ENCODE data around the gene IFIH1.

The IFIH1 gene

GRCh38 chr2:162230761-162231160 lies 87.7 kb downstream of the IFIH1 start:
- intact Hi-C loops (cut with DNase I; ENCODE audit: low total_unique reads): no loop called here
- no peak for TF ChIP-seq CTCF (IDR thresholded peaks at IDR 0.05)

GRCh38 chr2:162226836-162227235 lies 91.6 kb downstream of the IFIH1 start:
- Histone ChIP-seq H3K4me3 (no peak overlapping the region), H3K27me3 (no peaks in the 10 kb centered on the region), H3K27ac (no peak overlapping the region), H3K36me3 (no peaks in the 10 kb centered on the region), H3K4me1 (no peaks in the 10 kb centered on the region), H3K9me3 (no peaks in the 10 kb centered on the region)
- intact Hi-C loops (cut with DNase I; ENCODE audit: low total_unique reads): no loop called here
- no peak for DNase-seq
- no peak for TF ChIP-seq CTCF (IDR thresholded peaks at IDR 0.05)

More at GRCh38 chr2:162230761-162231160, 87.7 kb downstream of the IFIH1 start:
- H3K27me3 ChIP-seq: no peaks in the 10 kb centered on the region
- H3K4me1 ChIP-seq: peaks cover 0 to 9% (median 0%) of the 10 kb centered on the region in 4 donors
- no peak overlapping the region for H3K27ac ChIP-seq
- H3K4me3 ChIP-seq: no peak overlapping the region
- DNase-seq: no peak
- H3K36me3 ChIP-seq: no peaks in the 10 kb centered on the region
- H3K9me3 ChIP-seq: no peaks in the 10 kb centered on the region

DNA sequence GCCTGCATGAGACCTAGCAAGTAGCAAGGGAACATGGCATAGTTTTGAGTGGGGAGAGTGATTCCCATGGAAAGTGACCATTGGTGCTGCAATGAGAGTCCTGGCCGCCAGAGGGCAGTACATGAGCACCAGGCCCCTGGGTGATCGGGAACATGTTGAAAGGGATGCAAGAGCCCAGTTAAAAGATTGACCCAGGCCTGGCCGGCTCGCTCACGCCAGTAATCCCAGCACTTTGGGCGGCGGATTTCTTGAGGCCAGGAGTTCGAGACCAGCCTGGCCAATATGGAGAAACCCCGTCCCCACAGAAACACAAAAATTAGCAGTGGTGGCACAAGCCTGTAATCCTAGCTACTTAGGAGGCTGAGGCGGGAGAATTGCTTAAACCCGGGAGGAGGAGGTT lies 97.4 kb downstream of the IFIH1 start:
- Histone ChIP-seq H3K27me3 (no peaks in the 10 kb centered on the region), H3K9me3 (no peaks in the 10 kb centered on the region), H3K4me3 (no peak overlapping the region), H3K36me3 (no peaks in the 10 kb centered on the region), H3K4me1 (peaks cover 0 to 15% (median 0%) of the 10 kb centered on the region in 4 donors), H3K27ac (no peak overlapping the region)
- peak; percentile 83 for TF ChIP-seq CTCF (IDR thresholded peaks at IDR 0.05)
- intact Hi-C loops (cut with DNase I; ENCODE audit: low total_unique reads): loop anchor here (2.0 kb wide), 1 partner anchor 78 kb away; no protein-coding TSS in a partner anchor
- peak; percentile 74 to 87 for DNase-seq

DNA sequence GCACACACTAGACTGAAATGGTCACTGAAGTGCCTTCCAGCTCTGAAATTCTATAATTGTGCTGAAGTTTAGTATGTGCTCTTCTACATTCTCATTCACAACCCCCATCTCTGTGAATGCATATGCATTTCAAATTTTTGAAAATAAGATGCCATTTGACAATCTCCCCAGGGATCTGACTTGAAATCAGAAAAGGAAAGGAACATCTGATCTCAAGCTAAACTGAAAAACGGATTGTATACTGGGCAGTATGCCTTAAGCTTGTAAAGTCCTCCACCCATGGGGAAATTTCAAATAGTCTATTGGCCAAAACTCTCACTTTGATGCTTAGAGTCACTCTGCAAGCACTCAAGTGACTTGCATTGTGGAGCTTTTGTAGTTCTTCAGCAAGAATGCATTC lies 98.1 kb downstream of the IFIH1 start:
- Histone ChIP-seq H3K36me3 (peaks cover 0 to 1% (median 0%) of the 10 kb centered on the region in 3 donors), H3K27ac (no peak overlapping the region), H3K4me3 (no peak overlapping the region), H3K4me1 (peaks cover 0 to 15% (median 0%) of the 10 kb centered on the region in 4 donors), H3K27me3 (no peaks in the 10 kb centered on the region), H3K9me3 (no peaks in the 10 kb centered on the region)
- intact Hi-C loops (cut with DNase I; ENCODE audit: low total_unique reads): loop anchor here (2.0 kb wide), 1 partner anchor 78 kb away; no protein-coding TSS in a partner anchor
- no peak for DNase-seq
- TF ChIP-seq CTCF (IDR thresholded peaks at IDR 0.05): no peak

DNA sequence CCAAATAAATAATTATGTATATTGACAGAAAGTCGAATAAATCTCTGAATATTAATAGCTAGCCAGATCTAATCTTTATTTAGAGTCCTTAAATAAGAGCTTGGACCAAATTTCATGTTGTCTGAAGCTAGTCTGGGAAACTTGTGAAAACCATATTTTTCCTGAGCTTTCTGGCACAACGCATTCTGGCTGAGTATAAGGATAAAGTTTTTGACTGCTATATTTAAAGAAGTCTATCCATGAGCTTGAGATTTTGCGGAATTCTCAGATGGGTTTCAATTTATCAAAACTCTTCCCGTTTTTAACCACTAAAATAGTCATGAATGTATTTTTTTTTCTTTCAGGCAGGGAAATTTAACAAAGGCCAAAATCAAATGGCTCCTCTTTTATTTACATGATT lies 99.1 kb downstream of the IFIH1 start:
- peaks cover 0 to 6% (median 0%) of the 10 kb centered on the region in 3 donors for H3K36me3 ChIP-seq
- peak overlapping the region in 1 of 2 donors; percentile 3 for H3K27ac ChIP-seq
- TF ChIP-seq CTCF (IDR thresholded peaks at IDR 0.05): no peak
- H3K4me1 ChIP-seq: peaks cover 0 to 15% (median 0%) of the 10 kb centered on the region in 4 donors
- intact Hi-C loops (cut with DNase I; ENCODE audit: low total_unique reads): no loop called here
- no peaks in the 10 kb centered on the region for H3K9me3 ChIP-seq
- DNase-seq: no peak
- no peaks in the 10 kb centered on the region for H3K27me3 ChIP-seq
- no peak overlapping the region for H3K4me3 ChIP-seq

- Histone ChIP-seq H3K4me3 (no peak overlapping the region), H3K4me1 (peaks cover 0 to 21% (median 0%) of the 10 kb centered on the region in 4 donors), H3K27ac (no peak overlapping the region), H3K27me3 (no peaks in the 10 kb centered on the region), H3K9me3 (no peaks in the 10 kb centered on the region), H3K36me3 (peaks cover 0 to 6% (median 0%) of the 10 kb centered on the region in 3 donors)
- DNase-seq: no peak
- intact Hi-C loops (cut with DNase I; ENCODE audit: low total_unique reads): no loop called here
- no peak for TF ChIP-seq CTCF (IDR thresholded peaks at IDR 0.05)
Observed at GRCh38 chr2:162217598-162217997, 100.9 kb downstream of the IFIH1 start.
